ENCODE data around the gene NR0B2. TPM values are rescaled to one million over a fixed set of nuclear protein-coding genes. Genes with fewer than 3 reads are reported as not detected.

NR0B2 gene
- total RNA-seq, 2 donors from 2014 or later = not detected

DNA sequence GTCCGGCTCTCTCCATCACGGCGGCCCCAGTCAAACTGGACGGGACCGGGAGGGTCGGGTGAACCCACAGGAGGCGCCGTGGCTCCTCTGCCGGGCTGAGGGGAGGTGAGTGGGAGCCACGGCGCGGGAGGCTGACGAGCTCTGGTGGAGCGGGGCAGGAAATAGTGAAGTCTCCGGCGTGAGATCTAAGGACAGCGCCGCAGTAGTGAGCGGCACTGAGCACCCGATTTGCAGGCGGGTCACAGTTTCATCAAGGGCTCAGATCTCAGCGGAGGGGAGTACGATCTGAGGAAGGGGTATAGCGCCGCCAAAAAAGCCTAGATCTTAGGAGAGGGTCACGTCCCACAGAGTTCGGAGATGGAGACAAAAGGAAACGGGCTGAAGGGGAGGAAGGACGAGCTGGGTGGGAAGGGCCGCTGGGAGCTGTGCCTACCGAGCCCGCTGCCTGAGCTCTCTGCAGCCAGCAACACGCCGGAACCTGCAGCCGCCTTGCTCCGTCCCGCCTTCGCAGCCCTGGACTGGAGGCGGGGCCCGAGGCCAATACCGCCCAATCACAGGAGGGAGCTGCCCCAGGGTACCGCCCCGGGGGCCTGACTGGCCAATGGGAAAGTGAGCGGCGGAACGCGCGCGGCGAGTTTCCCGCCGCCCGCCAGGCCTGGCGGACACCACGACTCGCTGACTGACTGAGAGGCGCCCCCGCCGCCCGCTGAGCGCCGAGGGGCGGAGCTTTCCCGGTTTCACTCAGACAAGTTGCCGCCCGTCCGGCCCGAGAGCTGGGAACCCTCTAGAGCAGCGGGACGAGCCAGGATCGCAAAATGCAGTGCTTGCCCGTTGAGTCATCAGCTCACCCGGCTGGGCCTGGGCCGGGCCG lies 48.9 kb downstream of the NR0B2 start:
- no peaks in the 10 kb centered on the region for H3K27me3 Mint-ChIP-seq (ENCODE audit: low read depth)
- H3K9me3 Mint-ChIP-seq = no peaks in the 10 kb centered on the region
- ATAC-seq (replicated peaks in 1 of 2) = peak; percentile 95 to 97

DNA sequence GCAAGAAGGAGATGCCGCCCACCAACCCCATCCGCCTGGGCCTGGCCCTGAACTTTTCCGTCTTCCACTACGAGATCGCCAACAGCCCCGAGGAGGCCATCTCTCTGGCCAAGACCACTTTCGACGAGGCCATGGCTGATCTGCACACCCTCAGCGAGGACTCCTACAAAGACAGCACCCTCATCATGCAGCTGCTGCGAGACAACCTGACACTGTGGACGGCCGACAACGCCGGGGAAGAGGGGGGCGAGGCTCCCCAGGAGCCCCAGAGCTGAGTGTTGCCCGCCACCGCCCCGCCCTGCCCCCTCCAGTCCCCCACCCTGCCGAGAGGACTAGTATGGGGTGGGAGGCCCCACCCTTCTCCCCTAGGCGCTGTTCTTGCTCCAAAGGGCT lies 50.1 kb downstream of the NR0B2 start:
- Mint-ChIP-seq H3K4me3 (peak overlapping the region; percentile 96 to 98), H3K27ac (no peak overlapping the region), H3K36me3 (ENCODE audit: insufficient read depth in 2 of 2) (no peaks in the 10 kb centered on the region), H3K27me3 (ENCODE audit: low read depth) (no peaks in the 10 kb centered on the region), H3K4me1 (ENCODE audit: low read depth) (peaks cover 25% of the 10 kb centered on the region), H3K9me3 (no peaks in the 10 kb centered on the region)
- ATAC-seq (replicated peaks in 1 of 2) (no peak), DNase-seq (no peak)

More for the DNA sequence above, 48.9 kb downstream of the NR0B2 start:
- Mint-ChIP-seq H3K4me1 (ENCODE audit: low read depth) (peaks cover 25% of the 10 kb centered on the region), H3K4me3 (peak overlapping the region; percentile 96 to 98), H3K36me3 (ENCODE audit: insufficient read depth in 2 of 2) (no peaks in the 10 kb centered on the region), H3K27ac (peak overlapping the region; percentile 86)
- DNase-seq = peak; percentile 97 to 98

DNA sequence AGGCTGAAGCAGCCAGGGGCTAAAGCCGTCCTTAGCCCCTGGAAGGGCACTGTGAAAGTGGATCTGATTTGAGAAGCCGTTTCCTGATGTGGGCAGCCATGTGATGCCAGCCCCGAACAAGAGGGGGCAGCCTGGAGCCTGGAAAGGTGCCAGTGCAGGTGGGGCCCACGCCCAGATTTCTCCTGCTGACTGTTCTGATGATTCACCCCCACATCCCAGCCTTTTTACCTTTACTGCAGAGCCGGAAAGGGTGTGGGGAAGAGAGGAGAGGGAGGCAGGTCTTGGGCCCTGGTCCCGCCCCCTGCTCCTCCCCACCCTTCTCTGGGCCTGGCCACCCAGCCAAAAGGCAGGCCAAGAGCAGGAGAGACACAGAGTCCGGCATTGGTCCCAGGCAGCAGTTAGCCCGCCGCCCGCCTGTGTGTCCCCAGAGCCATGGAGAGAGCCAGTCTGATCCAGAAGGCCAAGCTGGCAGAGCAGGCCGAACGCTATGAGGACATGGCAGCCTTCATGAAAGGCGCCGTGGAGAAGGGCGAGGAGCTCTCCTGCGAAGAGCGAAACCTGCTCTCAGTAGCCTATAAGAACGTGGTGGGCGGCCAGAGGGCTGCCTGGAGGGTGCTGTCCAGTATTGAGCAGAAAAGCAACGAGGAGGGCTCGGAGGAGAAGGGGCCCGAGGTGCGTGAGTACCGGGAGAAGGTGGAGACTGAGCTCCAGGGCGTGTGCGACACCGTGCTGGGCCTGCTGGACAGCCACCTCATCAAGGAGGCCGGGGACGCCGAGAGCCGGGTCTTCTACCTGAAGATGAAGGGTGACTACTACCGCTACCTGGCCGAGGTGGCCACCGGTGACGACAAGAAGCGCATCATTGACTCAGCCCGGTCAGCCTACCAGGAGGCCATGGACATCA lies 50.7 kb downstream of the NR0B2 start, which contains the start of gene SFN:
SFN (plus strand) TSS at position 369 of the 904 bp plus-strand sequence; CDS start at position 433, 64 bp downstream.
- Mint-ChIP-seq H3K4me1 (ENCODE audit: low read depth) (peaks cover 25% of the 10 kb centered on the region), H3K4me3 (peak within 1 kb of the TSS; percentile 96 to 98), H3K36me3 (ENCODE audit: insufficient read depth in 2 of 2) (no peaks in the 10 kb centered on the region), H3K27ac (peak within 1 kb of the TSS; percentile 61), H3K9me3 (no peaks in the 10 kb centered on the region), H3K27me3 (ENCODE audit: low read depth) (no peaks in the 10 kb centered on the region)
- DNase-seq (peak; percentile 61 to 66), ATAC-seq (replicated peaks in 1 of 2) (no peak)

DNA sequence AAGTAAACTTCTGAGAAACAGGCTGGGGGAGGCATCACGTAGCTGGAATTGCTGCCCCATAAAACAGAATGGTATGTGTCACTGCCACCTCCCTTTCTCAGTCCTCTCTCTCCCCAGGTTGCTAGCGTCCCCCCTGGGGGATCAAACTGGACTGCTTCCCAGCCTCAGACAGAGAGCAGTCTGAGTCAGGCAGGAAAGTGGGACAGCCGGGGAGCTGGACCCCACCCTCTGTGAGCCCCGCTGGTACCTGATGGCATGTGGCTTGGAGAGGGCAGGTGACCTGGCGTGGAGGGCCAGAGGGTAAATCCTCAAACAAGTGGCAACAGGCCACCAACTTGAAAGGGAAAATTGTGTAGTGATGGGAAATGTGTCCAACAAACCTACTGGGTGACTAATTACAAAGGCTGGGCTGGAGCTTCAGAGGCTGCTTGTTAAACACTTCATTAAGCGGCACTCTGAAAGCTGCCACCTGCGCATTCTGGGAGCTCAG lies 51.8 kb downstream of the NR0B2 start:
- Mint-ChIP-seq H3K4me1 (ENCODE audit: low read depth) (peaks cover 25% of the 10 kb centered on the region), H3K4me3 (peak overlapping the region in 1 of 2 donors; percentile 13), H3K36me3 (ENCODE audit: insufficient read depth in 2 of 2) (no peaks in the 10 kb centered on the region), H3K9me3 (no peaks in the 10 kb centered on the region), H3K27ac (no peak overlapping the region), H3K27me3 (ENCODE audit: low read depth) (no peaks in the 10 kb centered on the region)
- DNase-seq (no peak), ATAC-seq (replicated peaks in 1 of 2) (no peak)

Other genes starting within 250 kb of the NR0B2 start
- 10 to 100 TPM; 95.1 to 97.3 TPM for gene ARID1A, start 218.0 kb downstream of the NR0B2 start, total RNA-seq
- gene PIGV, start 126.0 kb downstream of the NR0B2 start, total RNA-seq = 10 to 100 TPM; 19.4 to 20.0 TPM
- gene ZDHHC18, start 87.3 kb downstream of the NR0B2 start, total RNA-seq = 10 to 100 TPM; 64.4 to 80.2 TPM
- 1 to 10 TPM in 1 of 2 donors, under 1 TPM in 1; 0.86 to 2.2 TPM for gene SFN, start 50.8 kb downstream of the NR0B2 start, total RNA-seq
- 10 to 100 TPM; 54.8 to 55.5 TPM for gene GPN2, start 23.7 kb downstream of the NR0B2 start, total RNA-seq
- 10 to 100 TPM; 10.9 to 11.9 TPM for gene GPATCH3, start 13.5 kb downstream of the NR0B2 start, total RNA-seq
- gene NUDC, start 7.8 kb upstream of the NR0B2 start, total RNA-seq = 10 to 100 TPM; 61.6 to 78.5 TPM
- gene KDF1, start 46.5 kb upstream of the NR0B2 start, total RNA-seq = 1 to 10 TPM; 1.1 TPM
- under 1 TPM; 0.49 to 0.96 TPM for gene TRNP1, start 79.7 kb upstream of the NR0B2 start, total RNA-seq
- under 1 TPM in 1 of 2 donors, not detected in 1; 0.19 TPM for gene TENT5B, start 98.9 kb upstream of the NR0B2 start, total RNA-seq
- gene SLC9A1, start 241.2 kb upstream of the NR0B2 start, total RNA-seq = 10 to 100 TPM; 25.5 to 28.2 TPM